A549 treated with AZD9567 at 1 μM for 4 hours (cell line): ENCODE results near the gene CENPF. TPM values are rescaled to one million over a fixed set of nuclear protein-coding genes. Genes with fewer than 3 reads are reported as not detected.

Experiments used
- total RNA-seq: library from RNA; stranded (reverse); fragments of 200-300 nt; extraction: Qiagen RNA extraction; gene quantifications from 5 replicates; pipeline ENCODE4 v1.2.3, GENCODE V29; 2022; ENCODE audit not compliant: insufficient read depth

The CENPF gene
- 61.5 to 82.4 TPM (median 68.2 TPM) in 5 replicates for total RNA-seq

GRCh38 chr1:214602764-214603657 lies at the start of gene CENPF:
TSS of gene CENPF (plus strand) at chr1:214603195. CDS start at chr1:214613755, 10,560 bp downstream.

Other genes with a start within 250 kb of the CENPF start
- 7.4 to 10.7 TPM (median 10.1 TPM) in 5 replicates for gene PTPN14, start 51.6 kb upstream of the CENPF start, total RNA-seq